ENCODE results near the gene ANAPC15. TPM values are rescaled to one million over a fixed set of nuclear protein-coding genes. Genes with fewer than 3 reads are reported as not detected.

The ANAPC15 gene
- total RNA-seq, 1 experiment from 2014 or later = 46.9 TPM

GRCh38 chr11:72070491-72070890 is 42.0 kb downstream of the ANAPC15 start:
- no peak for DNase-seq (ENCODE audit: low read depth in 1 of 2, low spot score in 2 of 2)

GRCh38 chr11:72069787-72070251 is 42.7 kb downstream of the ANAPC15 start:
- Histone ChIP-seq H3K36me3 (peaks cover 17% of the 10 kb centered on the region), H3K4me1 (replicated peaks) (peaks cover 44% of the 10 kb centered on the region), H3K4me3 (no peak overlapping the region), H3K9me3 (replicated peaks) (no peaks in the 10 kb centered on the region), H3K27ac (peak overlapping the region; percentile 68), H3K27me3 (replicated peaks) (no peaks in the 10 kb centered on the region)
- peak; percentile 47 to 78 for DNase-seq (ENCODE audit: low read depth in 1 of 2, low spot score in 2 of 2)

More at GRCh38 chr11:72070491-72070890, 42.0 kb downstream of the ANAPC15 start:
- peaks cover 16% of the 10 kb centered on the region for H3K36me3 ChIP-seq
- no peak overlapping the region for H3K4me3 ChIP-seq
- no peaks in the 10 kb centered on the region for H3K27me3 ChIP-seq (replicated peaks)
- H3K4me1 ChIP-seq (replicated peaks) = peaks cover 44% of the 10 kb centered on the region
- no peaks in the 10 kb centered on the region for H3K9me3 ChIP-seq (replicated peaks)
- H3K27ac ChIP-seq = peak overlapping the region; percentile 68

GRCh38 chr11:72069200-72069599 is 43.3 kb downstream of the ANAPC15 start:
- H3K4me1 ChIP-seq (replicated peaks) = peaks cover 44% of the 10 kb centered on the region
- H3K9me3 ChIP-seq (replicated peaks) = no peaks in the 10 kb centered on the region
- no peak for DNase-seq (ENCODE audit: low read depth in 1 of 2, low spot score in 2 of 2)
- no peaks in the 10 kb centered on the region for H3K27me3 ChIP-seq (replicated peaks)
- H3K4me3 ChIP-seq = no peak overlapping the region
- H3K27ac ChIP-seq = peak overlapping the region; percentile 68
- peaks cover 17% of the 10 kb centered on the region for H3K36me3 ChIP-seq

DNA sequence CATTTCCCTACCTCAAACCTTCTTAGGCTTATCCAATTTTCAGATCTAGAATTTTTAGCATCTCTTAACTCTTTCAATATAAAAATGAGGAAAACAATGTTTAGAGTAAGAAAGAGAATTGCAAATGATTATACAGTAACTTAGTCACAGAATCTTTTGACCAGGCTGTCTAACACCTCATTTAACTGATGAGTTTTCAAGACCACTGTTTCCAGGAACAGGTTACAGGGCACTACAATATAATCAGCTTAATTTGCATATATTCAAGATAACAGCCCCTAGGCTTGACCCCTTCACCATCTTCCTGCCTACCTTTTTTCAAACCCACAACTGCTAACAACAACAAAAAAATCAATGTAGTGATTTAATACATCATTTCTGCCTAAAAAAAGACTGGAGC is 44.8 kb downstream of the ANAPC15 start:
- no peak for DNase-seq (ENCODE audit: low read depth in 1 of 2, low spot score in 2 of 2)
- no peak overlapping the region for H3K27ac ChIP-seq
- peaks cover 17% of the 10 kb centered on the region for H3K36me3 ChIP-seq
- no peak overlapping the region for H3K4me3 ChIP-seq
- H3K9me3 ChIP-seq (replicated peaks) = no peaks in the 10 kb centered on the region
- H3K27me3 ChIP-seq (replicated peaks) = no peaks in the 10 kb centered on the region
- peaks cover 39% of the 10 kb centered on the region for H3K4me1 ChIP-seq (replicated peaks)

GRCh38 chr11:72067266-72067665 is 45.2 kb downstream of the ANAPC15 start:
- Histone ChIP-seq H3K4me1 (replicated peaks) (peaks cover 34% of the 10 kb centered on the region), H3K27me3 (replicated peaks) (no peaks in the 10 kb centered on the region), H3K27ac (no peak overlapping the region), H3K9me3 (replicated peaks) (no peaks in the 10 kb centered on the region), H3K36me3 (peaks cover 17% of the 10 kb centered on the region), H3K4me3 (no peak overlapping the region)
- DNase-seq (ENCODE audit: low read depth in 1 of 2, low spot score in 2 of 2) = no peak

DNA sequence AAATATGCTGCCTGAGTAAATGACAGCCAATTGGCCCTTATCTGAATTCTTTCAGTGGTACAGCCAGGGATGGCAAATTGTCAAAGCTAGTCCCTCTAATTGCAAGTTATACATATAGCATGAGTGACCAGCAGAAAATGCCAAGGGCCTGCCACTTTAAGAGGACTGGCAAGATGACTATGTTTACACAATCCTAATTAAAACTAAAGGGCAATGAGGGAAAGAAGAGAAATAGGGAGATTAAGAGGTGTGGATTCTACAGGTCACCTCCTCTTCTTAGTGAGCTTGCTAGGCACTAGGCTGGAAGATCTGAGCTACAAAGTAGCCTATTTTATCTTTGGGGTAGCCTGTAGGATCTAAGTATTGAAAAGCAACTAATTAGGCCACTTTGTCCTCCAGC is 45.6 kb downstream of the ANAPC15 start:
- Histone ChIP-seq H3K27me3 (replicated peaks) (no peaks in the 10 kb centered on the region), H3K27ac (no peak overlapping the region), H3K9me3 (replicated peaks) (no peaks in the 10 kb centered on the region), H3K36me3 (peaks cover 17% of the 10 kb centered on the region), H3K4me3 (no peak overlapping the region), H3K4me1 (replicated peaks) (peaks cover 30% of the 10 kb centered on the region)
- DNase-seq (ENCODE audit: low read depth in 1 of 2, low spot score in 2 of 2) = no peak

GRCh38 chr11:72061739-72062396 is 50.6 kb downstream of the ANAPC15 start:
- Histone ChIP-seq H3K27ac (no peak overlapping the region), H3K27me3 (replicated peaks) (no peaks in the 10 kb centered on the region), H3K4me1 (replicated peaks) (no peaks in the 10 kb centered on the region), H3K4me3 (no peak overlapping the region), H3K36me3 (peaks cover 6% of the 10 kb centered on the region), H3K9me3 (replicated peaks) (no peaks in the 10 kb centered on the region)
- DNase-seq (ENCODE audit: low read depth in 1 of 2, low spot score in 2 of 2) = no peak

Other genes with a start within 250 kb of the ANAPC15 start
- not detected in 2 replicates for gene DEFB131B, start 234.2 kb downstream of the ANAPC15 start, total RNA-seq (2014; rRNA removed; shearing (Covaris generic))
- 0.47 and 3.2 TPM in 2 replicates for gene XNDC1N, start 184.1 kb downstream of the ANAPC15 start, total RNA-seq (2014; rRNA removed; shearing (Covaris generic))
- gene RNF121, start 183.6 kb downstream of the ANAPC15 start, total RNA-seq (2014; rRNA removed; shearing (Covaris generic)) = 6.4 and 21.4 TPM in 2 replicates
- gene IL18BP, start 113.8 kb downstream of the ANAPC15 start, total RNA-seq (2014; rRNA removed; shearing (Covaris generic)) = 0.06 and 3.3 TPM in 2 replicates
- gene NUMA1, start 32.2 kb downstream of the ANAPC15 start, total RNA-seq (2014; rRNA removed; shearing (Covaris generic)) = 38.4 and 46.4 TPM in 2 replicates
- 4.1 TPM in 1 of 2 replicates, not detected in the other for gene LRRC51, start 31.8 kb downstream of the ANAPC15 start, total RNA-seq (2014; rRNA removed; shearing (Covaris generic))
- 51.2 and 76.8 TPM in 2 replicates for gene LAMTOR1, start 9.4 kb downstream of the ANAPC15 start, total RNA-seq (2014; rRNA removed; shearing (Covaris generic))
- not detected in 2 replicates for gene TOMT, start 6.8 kb downstream of the ANAPC15 start, total RNA-seq (2014; rRNA removed; shearing (Covaris generic))
- gene FOLR3, start 23.0 kb upstream of the ANAPC15 start, total RNA-seq (2014; rRNA removed; shearing (Covaris generic)) = not detected in 2 replicates
- 0.29 TPM in 1 of 2 replicates, not detected in the other for gene FOLR1, start 79.4 kb upstream of the ANAPC15 start, total RNA-seq (2014; rRNA removed; shearing (Covaris generic))
- gene FOLR2, start 104.1 kb upstream of the ANAPC15 start, total RNA-seq (2014; rRNA removed; shearing (Covaris generic)) = not detected in 2 replicates
- gene INPPL1, start 112.1 kb upstream of the ANAPC15 start, total RNA-seq (2014; rRNA removed; shearing (Covaris generic)) = 21.5 and 27.7 TPM in 2 replicates
- not detected in 2 replicates for gene PHOX2A, start 131.5 kb upstream of the ANAPC15 start, total RNA-seq (2014; rRNA removed; shearing (Covaris generic))